SK-N-SH treated with all-trans-retinoic acid at 6 μM for 48 hours (cell line): ENCODE results near the gene CEP63.

Experiments
- ATAC-seq: fragments of 200-7000 bp; cut with Tn5 transposase; 3 replicates; pipeline ENCODE4 v1.9.1; 2020; ENCODE audit warnings: mild to moderate bottlenecking, moderate library complexity
- ARNTL ChIP-seq: fragments of 450-650 bp; formaldehyde crosslinking; IDR thresholded peaks from 2 replicates; pipeline ENCODE4 v1.5.0; 2020; ENCODE audit warnings: low read depth, mild to moderate bottlenecking, moderate library complexity, borderline replicate concordance
- CREB5 ChIP-seq: fragments of 250-450 bp; sonication (Bioruptor Pico); IDR thresholded peaks from 2 replicates; pipeline ENCODE4 v1.5.1; 2020; ENCODE audit warnings: low read depth, mild to moderate bottlenecking, moderate library complexity
- CSRNP3 ChIP-seq: fragments of 250-450 bp; sonication (Bioruptor Pico); IDR thresholded peaks from 2 replicates; pipeline ENCODE4 v1.5.1; 2021; ENCODE audit warnings: mild to moderate bottlenecking, moderate library complexity
- OSR1 ChIP-seq: fragments of 250-450 bp; sonication (Bioruptor Pico); IDR thresholded peaks from 2 replicates; pipeline ENCODE4 v1.8.0; 2022; ENCODE audit warnings: moderate library complexity, mild to moderate bottlenecking, inconsistent platforms
- PATZ1 ChIP-seq: fragments of 250-450 bp; sonication (Bioruptor Pico); IDR thresholded peaks from 2 replicates; pipeline ENCODE4 v1.8.0; 2020; ENCODE audit warnings: mild to moderate bottlenecking, moderate library complexity, borderline replicate concordance
- PPARA ChIP-seq: fragments of 250-450 bp; sonication (Bioruptor Pico); IDR thresholded peaks from 2 replicates; pipeline ENCODE4 v1.5.0; 2020; ENCODE audit warnings: mild to moderate bottlenecking, borderline replicate concordance
- SNAI2 ChIP-seq: fragments of 250-450 bp; sonication (Bioruptor Pico); IDR thresholded peaks from 2 replicates; pipeline ENCODE4 v1.5.0; 2020; ENCODE audit warnings: mild to moderate bottlenecking, moderate library complexity
- TSHZ2 ChIP-seq: fragments of 250-450 bp; sonication (Bioruptor Pico); IDR thresholded peaks from 2 replicates; pipeline ENCODE4 v1.5.0; 2020; ENCODE audit warnings: mild to moderate bottlenecking, moderate library complexity
- ZC3H10 ChIP-seq: fragments of 250-450 bp; sonication (Bioruptor Pico); IDR thresholded peaks from 2 replicates; pipeline ENCODE4 v1.5.1; 2021; ENCODE audit warnings: mild to moderate bottlenecking, moderate library complexity
- ZNF565 ChIP-seq: fragments of 450-650 bp; formaldehyde crosslinking; conservative IDR thresholded peaks from 2 replicates; pipeline ENCODE4 v1.5.0; 2020; ENCODE audit warnings: low read depth, mild to moderate bottlenecking, moderate library complexity
- ZNF70 ChIP-seq: fragments of 450-650 bp; formaldehyde crosslinking; IDR thresholded peaks from 2 replicates; pipeline ENCODE4 v1.5.0; 2020; ENCODE audit warnings: mild to moderate bottlenecking, moderate library complexity
- ZNF8 ChIP-seq: fragments of 450-650 bp; formaldehyde crosslinking; IDR thresholded peaks from 2 replicates; pipeline ENCODE4 v1.5.0; 2020; ENCODE audit warnings: mild to moderate bottlenecking, moderate library complexity

CEP63 gene

GRCh38 chr3:134608023-134608770, 122.3 kb downstream of the CEP63 start:
- TF ChIP-seq TSHZ2 (CRISPR knock-in tag) (no peak), OSR1 (CRISPR knock-in tag) (no peak), CREB5 (CRISPR knock-in tag) (no peak), ZNF8 (no peak)
- ATAC-seq = no peak; the same call in 2 of the 3 replicates

- no peak for TF ChIP-seq SNAI2 (CRISPR knock-in tag)
- no peak for ATAC-seq
These were observed 123.0 kb downstream of the CEP63 start for GRCh38 chr3:134608771-134609435.

GRCh38 chr3:134609821-134610431, 124.1 kb downstream of the CEP63 start:
- ATAC-seq = no peak
- no peak for TF ChIP-seq PPARA
- TF ChIP-seq ZNF70 = no peak
- no peak for TF ChIP-seq ZNF565 (CRISPR knock-in tag)
- no peak for TF ChIP-seq CREB5 (CRISPR knock-in tag)
- TF ChIP-seq PATZ1 (CRISPR knock-in tag) = no peak
- no peak for TF ChIP-seq CSRNP3 (CRISPR knock-in tag)
- TF ChIP-seq OSR1 (CRISPR knock-in tag) = no peak
- TF ChIP-seq, all 23 proteins: peak for 0

GRCh38 chr3:134610432-134611385, 124.9 kb downstream of the CEP63 start:
- ATAC-seq = no peak

GRCh38 chr3:134611516-134611915, 125.7 kb downstream of the CEP63 start:
- TF ChIP-seq ARNTL (CRISPR knock-in tag) = no peak
- ATAC-seq = no peak

More at GRCh38 chr3:134610432-134611385, 124.9 kb downstream of the CEP63 start:
- TF ChIP-seq ZC3H10 (CRISPR knock-in tag) (no peak), ARNTL (CRISPR knock-in tag) (no peak)
- TF ChIP-seq, all 23 proteins: peak for 0
